GM19240 (cell line): ENCODE data around the gene ATRNL1.
"Not testable (repeated sequence)": the region's sequence is repeated elsewhere in the genome, so short reads cannot be mapped to it uniquely, and the experiment has no call there.

Source experiments
- DNase-seq: peaks from one replicate; pipeline ENCODE4 v3.0.0; 2011; ENCODE audit warnings: low spot score; ENCODE audit not compliant: insufficient read length

The ATRNL1 gene

GRCh38 chr10:115409347-115409746 is 316.2 kb downstream of the ATRNL1 start:
- no peak for DNase-seq

- DNase-seq: peak; percentile 12
Measured at GRCh38 chr10:115417585-115418265, 324.6 kb downstream of the ATRNL1 start.

GRCh38 chr10:115422624-115423023 is 329.5 kb downstream of the ATRNL1 start:
- no peak for DNase-seq

- DNase-seq: no peak
Measured at GRCh38 chr10:115427611-115428010, 334.4 kb downstream of the ATRNL1 start.

GRCh38 chr10:115432188-115432819 is 339.1 kb downstream of the ATRNL1 start:
- DNase-seq: no peak

GRCh38 chr10:115436999-115437398 is 343.8 kb downstream of the ATRNL1 start:
- DNase-seq: no peak

GRCh38 chr10:115441907-115442545 is 348.9 kb downstream of the ATRNL1 start:
- DNase-seq: no peak

- DNase-seq: no peak
Measured at GRCh38 chr10:115456812-115457211, 363.6 kb downstream of the ATRNL1 start.

- no peak for DNase-seq
Measured at GRCh38 chr10:115483294-115483693, 390.1 kb downstream of the ATRNL1 start.

GRCh38 chr10:115491526-115492140 is 398.5 kb downstream of the ATRNL1 start:
- DNase-seq: no peak

- no peak for DNase-seq
Measured at GRCh38 chr10:115503546-115503945, 410.4 kb downstream of the ATRNL1 start.

- DNase-seq: no peak
Measured at GRCh38 chr10:115514895-115515294, 421.7 kb downstream of the ATRNL1 start.

- DNase-seq: no peak
Measured at GRCh38 chr10:115525141-115525540, 432.0 kb downstream of the ATRNL1 start.

- not testable (repeated sequence) for DNase-seq
Measured at GRCh38 chr10:115527682-115528081, 434.5 kb downstream of the ATRNL1 start.

- DNase-seq: not testable (repeated sequence)
Measured at GRCh38 chr10:115536401-115536800, 443.2 kb downstream of the ATRNL1 start.

- DNase-seq: no peak
Measured at GRCh38 chr10:115539142-115539762, 446.1 kb downstream of the ATRNL1 start.

- no peak for DNase-seq
Measured at GRCh38 chr10:115555887-115556402, 462.8 kb downstream of the ATRNL1 start.

- DNase-seq: no peak
Measured at GRCh38 chr10:115558252-115558651, 465.1 kb downstream of the ATRNL1 start.

GRCh38 chr10:115566867-115567266 is 473.7 kb downstream of the ATRNL1 start:
- no peak for DNase-seq

- no peak for DNase-seq
Measured at GRCh38 chr10:115572740-115573455, 479.7 kb downstream of the ATRNL1 start.

- no peak for DNase-seq
Measured at GRCh38 chr10:115580239-115580638, 487.1 kb downstream of the ATRNL1 start.
